GM04504 (cell line): ENCODE results near the gene RCN1.
A peak's percentile ranks its signal among the peaks of the same experiment; 100 is the strongest.
"Not testable (repeated sequence)": the region's sequence is repeated elsewhere in the genome, so short reads cannot be mapped to it uniquely, and the experiment has no call there.

Source experiments
- DNase-seq: peaks from one replicate; pipeline ENCODE4 v3.0.0-alpha.2; 2012; ENCODE audit warnings: low read depth

The RCN1 gene

GRCh38 chr11:32079553-32079952, 11.3 kb upstream of the RCN1 start:
- no peak for DNase-seq

- DNase-seq: no peak
Measured at GRCh38 chr11:32080361-32080980, 10.4 kb upstream of the RCN1 start.

GRCh38 chr11:32081129-32081641, 9.7 kb upstream of the RCN1 start:
- peak; percentile 65 for DNase-seq

DNA sequence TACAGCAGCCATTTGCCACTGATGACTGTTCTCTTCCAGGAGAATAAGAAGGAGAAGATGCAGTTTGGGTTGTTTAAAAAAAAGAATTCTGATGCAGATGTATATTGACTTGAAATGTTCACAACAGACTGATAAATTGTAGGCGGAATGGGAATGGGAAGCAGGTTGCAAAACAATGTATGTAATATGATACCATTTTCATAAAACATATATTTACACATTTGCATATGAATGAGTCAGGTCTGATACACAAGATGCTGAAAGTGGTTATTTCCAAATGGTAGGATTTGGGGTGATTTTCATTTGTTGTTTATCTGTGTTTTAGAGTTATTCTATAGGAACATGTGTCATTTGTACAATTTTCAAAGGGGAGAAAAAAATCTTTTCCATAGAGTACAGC, 9.0 kb upstream of the RCN1 start:
- no peak for DNase-seq

DNA sequence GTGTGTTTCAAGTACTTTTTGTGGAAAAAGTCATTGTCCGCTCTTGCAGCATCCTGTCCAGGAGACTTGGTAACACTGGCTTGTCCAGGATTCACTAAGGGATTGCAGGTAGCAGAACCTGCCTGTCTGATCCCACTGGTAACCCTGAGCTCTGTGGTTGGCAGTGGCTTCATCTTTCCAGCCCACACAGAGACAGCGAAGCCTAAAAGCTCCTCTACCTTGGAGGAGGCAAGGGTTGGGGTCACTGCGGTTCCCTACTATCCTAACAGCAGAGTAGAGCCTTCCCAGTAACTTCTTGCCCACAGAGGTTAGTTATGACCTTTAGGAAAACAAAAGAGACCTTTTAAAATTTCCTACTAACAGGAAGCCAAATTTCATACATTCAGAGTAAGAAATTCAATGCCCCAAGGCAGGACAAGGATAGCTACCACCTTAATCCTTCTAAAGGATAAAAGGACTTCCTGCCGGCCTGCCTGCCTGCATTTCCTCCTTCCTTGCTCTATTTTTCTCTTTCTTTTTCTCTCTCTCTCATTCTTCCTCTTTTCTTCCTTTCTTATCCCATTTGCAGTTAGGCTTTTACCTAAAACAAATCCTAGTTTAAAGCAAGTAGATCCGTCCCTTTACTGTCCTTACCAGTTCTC, 8.4 kb upstream of the RCN1 start:
- no peak for DNase-seq

GRCh38 chr11:32087597-32087996, 3.3 kb upstream of the RCN1 start:
- DNase-seq: peak; percentile 15

GRCh38 chr11:32088117-32088941, 2.5 kb upstream of the RCN1 start:
- peak; percentile 58 for DNase-seq

DNA sequence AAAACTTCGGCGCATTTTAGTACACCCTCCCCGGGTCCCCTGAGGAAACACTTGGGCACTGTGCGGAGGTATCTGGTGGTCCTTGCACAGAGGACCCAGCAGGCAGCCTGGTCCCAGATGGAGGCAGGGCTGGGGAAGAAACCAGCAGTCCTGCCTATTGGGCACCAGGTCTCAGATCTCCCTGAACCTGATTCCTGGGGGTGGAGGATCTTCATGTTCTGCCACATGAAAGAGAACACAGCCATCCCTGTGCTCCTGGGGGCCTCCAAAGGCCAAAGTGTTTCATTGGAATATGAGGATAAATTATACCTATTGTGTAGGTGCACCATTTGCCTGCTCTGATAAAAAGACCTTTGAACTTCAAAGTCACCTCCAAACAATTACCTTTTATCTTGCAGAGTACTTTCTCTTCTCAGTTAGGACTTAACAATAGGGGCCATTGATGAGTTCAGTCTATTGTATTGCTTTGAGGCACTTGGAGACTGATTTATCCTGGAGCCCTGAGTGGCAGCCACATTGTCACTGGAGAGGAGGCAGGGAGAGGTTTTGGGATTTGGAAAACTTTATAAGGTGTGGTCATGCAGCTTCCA, 1.8 kb downstream of the RCN1 start:
- DNase-seq: no peak

GRCh38 chr11:32094923-32095322, 4.0 kb downstream of the RCN1 start:
- DNase-seq: no peak

- DNase-seq: no peak
Measured at GRCh38 chr11:32098142-32098903, 7.4 kb downstream of the RCN1 start.

DNA sequence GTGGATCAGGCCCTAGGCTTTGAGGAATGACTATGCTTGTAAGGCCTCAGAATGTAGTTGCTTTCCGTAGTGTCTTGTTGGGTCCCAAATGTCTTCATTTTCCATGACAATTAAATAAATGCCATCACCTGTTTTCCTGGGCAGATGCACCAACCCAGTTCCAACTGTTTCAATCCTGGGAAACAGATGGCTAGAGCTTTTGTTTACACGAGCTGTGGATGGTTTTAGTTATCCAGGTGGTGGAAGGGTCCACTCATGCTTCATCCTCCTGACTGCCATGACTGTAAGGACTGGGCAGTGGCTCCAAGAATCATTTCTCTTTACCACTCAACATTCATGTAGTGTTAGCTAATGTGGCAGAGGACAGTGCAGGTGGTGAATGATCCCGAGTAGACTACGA, 8.6 kb downstream of the RCN1 start:
- no peak for DNase-seq

GRCh38 chr11:32100495-32100894, 9.6 kb downstream of the RCN1 start:
- DNase-seq: no peak

DNA sequence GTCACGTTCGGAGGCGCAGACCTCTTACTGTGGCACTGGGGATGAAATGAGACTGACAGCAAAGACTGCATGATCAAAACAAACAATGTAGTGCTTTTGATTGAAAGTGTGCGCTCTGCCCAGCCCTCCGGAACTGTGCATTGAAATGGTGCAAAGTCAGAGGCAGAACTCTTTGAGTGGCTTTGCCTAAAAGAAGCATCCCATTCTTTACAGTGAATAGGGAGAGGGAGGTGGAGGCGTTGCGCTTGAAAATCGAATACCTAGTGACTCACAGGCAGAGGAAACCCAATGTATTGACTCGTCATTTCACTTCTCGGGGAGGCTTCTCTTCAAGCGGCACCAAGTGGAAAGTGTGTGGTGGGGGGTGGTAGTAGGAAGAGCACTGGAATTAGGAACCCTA, 10.9 kb downstream of the RCN1 start:
- no peak for DNase-seq

GRCh38 chr11:32103121-32103719, 12.3 kb downstream of the RCN1 start:
- DNase-seq: not testable (repeated sequence)

- DNase-seq: no peak
Measured at GRCh38 chr11:32103941-32104340, 13.1 kb downstream of the RCN1 start.

- no peak for DNase-seq
Measured at GRCh38 chr11:32105871-32106560, 15.1 kb downstream of the RCN1 start.

DNA sequence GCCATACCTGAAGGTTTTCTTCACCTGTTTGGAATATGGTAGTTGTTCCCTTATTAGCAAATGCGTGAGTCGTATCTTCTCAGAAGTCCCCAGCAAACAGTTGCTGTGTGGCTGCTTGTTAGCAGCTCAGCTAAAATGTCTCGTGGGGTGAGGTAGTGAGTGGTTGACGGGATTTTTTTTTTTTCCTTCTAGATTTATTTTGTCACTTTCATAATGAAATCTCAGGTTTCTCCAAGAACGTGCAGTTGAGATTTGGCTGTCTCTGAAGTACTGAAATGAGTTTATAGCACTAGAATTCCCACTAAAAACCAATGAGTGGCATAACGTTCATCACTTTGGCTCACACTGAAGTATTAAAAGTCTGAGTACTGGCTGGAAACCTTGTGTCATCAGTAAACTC, 16.8 kb downstream of the RCN1 start:
- no peak for DNase-seq

- no peak for DNase-seq
Measured at GRCh38 chr11:32108576-32108975, 17.7 kb downstream of the RCN1 start.

GRCh38 chr11:32109138-32109537, 18.3 kb downstream of the RCN1 start:
- DNase-seq: no peak

- no peak for DNase-seq
Measured at GRCh38 chr11:32109592-32109991, 18.7 kb downstream of the RCN1 start.

- no peak for DNase-seq
Measured at GRCh38 chr11:32110795-32111194, 19.9 kb downstream of the RCN1 start.
